NB4 (cell line): Measurements from ENCODE around the gene ARFGEF3.

Experiments used
- CTCF ChIP-seq: IDR thresholded peaks from one replicate; pipeline ENCODE4 v1.5.1; 2012; ENCODE audit warnings: low read depth, low read length
- MAX ChIP-seq: IDR thresholded peaks from 2 replicates; pipeline ENCODE4 v1.6.1; 2011; ENCODE audit warnings: low read depth, low read length
- MYC ChIP-seq: IDR thresholded peaks from 2 replicates; pipeline ENCODE4 v1.6.1; 2011; ENCODE audit warnings: low read depth, low read length
- POLR2A ChIP-seq: IDR thresholded peaks from 2 replicates; pipeline ENCODE4 v1.6.1; 2011; ENCODE audit warnings: mild to moderate bottlenecking; ENCODE audit not compliant: insufficient read length; ENCODE audit errors: extremely low read depth

GRCh38 chr6:138229072-138229471 is 67.3 kb downstream of the ARFGEF3 start:
- no peak for TF ChIP-seq CTCF
- TF ChIP-seq MAX = no peak
- TF ChIP-seq POLR2A = no peak
- TF ChIP-seq MYC = no peak
